CD1c-positive myeloid dendritic cell (primary cell): ENCODE results near the gene MIR17HG.

ENCODE experiments used
- DNase-seq: peaks from one replicate; pipeline ENCODE4 v3.0.0-alpha.2; 2016; ENCODE audit errors: extremely low spot score

MIR17HG gene

GRCh38 chr13:91368676-91369440, 21.4 kb downstream of the MIR17HG start:
- DNase-seq, result no peak

- no peak for DNase-seq
Observed at GRCh38 chr13:91369441-91369831, 21.9 kb downstream of the MIR17HG start.

- DNase-seq, result no peak
Observed at GRCh38 chr13:91370501-91370900, 23.0 kb downstream of the MIR17HG start.

DNA sequence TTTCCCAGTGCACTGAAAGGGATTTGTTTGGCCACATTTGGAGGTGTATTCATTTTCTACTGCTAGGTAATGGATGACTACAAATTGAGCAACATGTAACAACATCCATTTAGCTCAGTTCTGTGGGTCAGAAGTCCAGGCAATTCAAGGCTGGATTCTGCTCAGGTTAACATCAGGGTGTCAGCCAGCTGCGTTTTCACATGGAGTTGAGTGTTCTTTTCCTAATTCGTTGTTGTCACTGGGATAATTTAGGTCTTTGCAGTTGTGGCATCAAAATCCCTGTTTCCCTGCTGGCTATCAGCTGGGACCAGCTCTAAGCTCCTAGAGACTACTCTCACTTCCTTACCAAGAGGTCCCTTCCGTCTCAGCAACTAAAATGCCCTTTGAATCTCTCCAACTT, 25.4 kb downstream of the MIR17HG start:
- DNase-seq, result no peak

DNA sequence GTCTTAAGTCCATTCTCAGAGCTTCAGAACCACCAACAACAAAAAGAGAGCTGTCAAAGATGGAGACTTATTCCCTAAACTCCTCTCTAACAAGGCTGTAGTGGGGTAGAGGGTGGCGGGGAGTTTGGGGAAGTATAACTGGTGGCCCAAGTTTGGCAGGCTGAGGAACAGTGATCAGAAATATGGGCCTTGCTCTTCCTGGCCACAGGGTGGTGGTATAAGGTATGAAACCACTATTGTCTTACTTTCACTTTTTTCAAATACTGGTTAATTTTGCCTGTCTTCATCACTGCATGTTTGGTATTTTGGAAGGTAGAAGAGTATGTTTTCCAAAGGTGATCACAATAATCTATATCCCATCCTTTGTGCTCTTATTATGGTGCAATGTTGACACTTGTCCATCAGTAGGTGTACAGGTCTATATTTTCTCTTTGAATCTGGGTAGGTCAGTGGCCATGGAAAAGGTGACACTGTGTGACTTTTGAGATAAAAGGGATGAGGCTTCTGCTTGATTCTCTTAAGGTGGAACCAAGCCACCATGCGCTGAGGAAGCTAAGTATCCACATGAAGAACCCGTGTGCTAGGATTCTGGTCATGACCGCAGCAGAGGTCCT, 27.7 kb downstream of the MIR17HG start:
- DNase-seq, result peak; percentile 47

- no peak for DNase-seq
Observed at GRCh38 chr13:91381371-91381770, 33.9 kb downstream of the MIR17HG start.

- DNase-seq, result no peak
Observed at GRCh38 chr13:91383836-91384235, 36.3 kb downstream of the MIR17HG start.

DNA sequence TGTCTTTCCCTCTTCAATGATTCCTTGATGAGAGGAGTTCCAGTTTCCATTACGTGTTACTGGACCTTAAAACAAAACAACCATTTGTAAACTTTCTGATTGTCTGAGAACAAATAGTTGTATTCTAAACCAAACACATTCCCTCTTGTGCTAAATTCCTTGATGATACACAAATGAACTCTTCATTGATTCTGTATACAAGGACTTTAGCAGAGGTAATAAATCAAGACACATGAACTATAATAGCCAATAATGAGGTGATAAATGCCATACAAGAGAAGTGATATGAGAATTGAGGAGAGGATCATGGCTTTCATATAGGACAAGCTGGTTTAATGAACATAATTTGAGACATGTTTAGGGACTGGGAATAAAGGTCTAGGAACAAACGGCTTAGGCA, 37.4 kb downstream of the MIR17HG start:
- no peak for DNase-seq

DNA sequence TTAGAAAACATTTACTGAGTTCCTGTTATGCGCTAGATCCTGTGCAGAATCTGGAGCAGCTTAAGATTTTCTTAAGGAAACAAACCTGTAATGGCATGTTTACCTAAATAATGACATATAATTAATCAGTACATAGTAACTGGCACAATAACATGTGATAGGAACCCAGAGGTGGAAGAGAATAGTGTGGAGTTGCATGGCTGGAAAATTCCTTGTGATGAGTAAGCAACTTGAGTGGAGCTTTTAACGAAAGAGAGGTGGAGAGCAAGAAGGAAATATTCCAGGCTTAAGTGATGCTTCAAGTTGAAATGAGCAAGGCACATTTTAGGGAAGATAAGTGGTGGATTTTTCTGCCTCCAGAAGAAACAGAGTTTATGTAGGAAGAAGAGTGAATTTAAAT, 41.7 kb downstream of the MIR17HG start:
- DNase-seq, result no peak

GRCh38 chr13:91397595-91397994, 50.1 kb downstream of the MIR17HG start:
- DNase-seq, result no peak

GRCh38 chr13:91398413-91399188, 51.1 kb downstream of the MIR17HG start, which contains the start of gene GPC5:
Gene GPC5 (plus strand): TSS chr13:91398621.
- peak; percentile 82 for DNase-seq

DNA sequence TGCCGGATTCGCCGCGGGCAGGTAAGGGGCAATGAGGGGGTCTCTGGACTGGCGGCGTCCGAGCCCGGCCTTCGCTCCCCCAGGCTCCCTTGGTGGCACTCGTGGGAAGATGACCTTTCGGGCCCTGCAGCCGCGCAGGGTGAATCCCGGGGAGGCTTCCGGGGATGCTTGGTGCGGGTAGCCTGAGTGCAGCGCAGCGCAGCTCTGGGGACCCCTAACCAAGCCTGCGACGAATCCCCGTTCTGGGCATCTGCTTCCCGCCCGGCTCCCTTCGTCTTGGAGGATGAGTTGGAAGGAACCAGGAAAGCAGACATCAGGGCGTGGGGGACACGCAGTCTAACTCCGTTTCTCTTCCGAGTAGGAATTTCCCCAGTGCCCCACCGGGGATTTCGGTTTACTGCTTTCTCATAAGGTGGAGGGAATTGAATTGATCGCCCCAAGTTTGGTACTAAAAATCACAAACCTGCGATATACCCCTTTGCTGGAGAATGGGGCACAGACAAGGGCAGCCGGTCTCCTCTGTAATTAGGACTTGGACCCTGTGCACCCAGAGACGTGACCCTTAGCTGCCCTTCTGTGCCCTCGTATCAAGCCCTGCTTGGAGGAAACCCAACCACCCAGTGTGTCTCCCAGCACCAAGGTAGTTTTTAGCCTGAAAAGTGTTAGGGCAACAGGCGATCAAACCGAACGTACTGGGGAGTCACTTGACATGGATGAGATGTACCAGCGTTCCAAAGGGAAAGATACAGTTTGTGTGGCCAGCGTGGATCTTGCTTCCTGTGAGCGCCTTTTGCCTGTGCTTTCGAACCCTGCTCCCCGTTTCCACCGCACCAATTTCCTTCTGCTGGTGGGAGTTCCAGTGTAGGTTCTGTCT, 51.9 kb downstream of the MIR17HG start:
- no peak for DNase-seq

DNA sequence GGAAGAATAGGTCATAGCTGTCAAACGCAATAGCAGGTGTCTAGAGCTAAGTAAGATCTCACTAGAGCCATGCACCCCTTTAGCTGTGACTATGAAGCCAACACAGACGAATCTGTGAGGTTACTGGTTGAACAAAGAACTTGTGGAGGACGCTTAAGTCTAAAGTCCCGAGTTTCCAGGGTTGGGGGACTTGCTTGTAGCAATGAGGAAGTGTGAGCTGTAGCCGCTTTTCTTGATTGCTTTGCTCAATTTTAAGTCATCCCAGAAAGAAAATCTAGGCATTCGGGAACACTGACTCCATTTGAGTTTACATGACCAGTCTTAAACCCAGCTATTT, 52.5 kb downstream of the MIR17HG start:
- peak; percentile 34 for DNase-seq

- DNase-seq, result no peak
Observed at GRCh38 chr13:91400671-91401070, 53.2 kb downstream of the MIR17HG start.

DNA sequence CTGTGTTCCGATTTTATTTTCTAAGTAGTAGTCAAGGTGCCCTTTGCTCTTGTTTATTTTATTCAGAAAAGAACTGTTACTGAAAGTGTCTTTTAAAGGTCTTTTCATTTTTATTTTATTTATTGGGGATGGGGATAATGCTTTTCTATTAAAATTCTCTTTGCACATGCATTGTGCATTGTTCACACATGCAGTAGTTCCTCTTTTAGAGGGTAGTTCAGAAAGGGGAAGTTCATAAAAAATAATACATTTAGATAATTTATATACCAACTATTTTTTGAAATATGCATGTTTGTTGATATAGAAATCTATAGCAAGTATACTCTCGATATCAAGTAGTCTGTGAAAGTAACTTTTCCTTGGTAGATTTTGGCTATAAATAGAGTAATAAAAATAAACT, 54.4 kb downstream of the MIR17HG start:
- DNase-seq, result peak; percentile 33
